ENCODE data around the gene BRAF.

The BRAF gene

DNA sequence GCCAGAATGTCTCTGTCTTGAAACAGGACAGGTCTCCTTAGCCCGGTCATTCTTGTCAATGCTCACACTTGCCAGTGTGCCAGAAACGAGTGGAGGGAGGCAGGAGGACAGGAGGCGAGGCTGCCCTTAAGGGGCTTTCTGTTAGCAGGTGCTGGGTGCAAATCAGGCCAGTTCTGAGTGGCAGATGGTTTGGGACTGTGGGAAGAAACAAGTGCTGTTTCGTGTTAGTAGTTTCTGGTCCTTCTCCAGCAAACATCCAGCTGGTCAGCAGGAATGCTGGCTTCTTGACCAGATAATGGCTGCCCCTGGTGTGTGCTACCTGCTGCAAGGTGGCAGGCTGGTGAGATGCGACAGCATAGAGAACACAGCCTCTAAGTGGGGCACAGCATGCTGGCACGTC, 236.4 kb downstream of the BRAF start:
- Histone ChIP-seq H3K9ac (ENCODE audit: low read depth in 1 of 2, low read length in 2 of 2) (no peak overlapping the region), H3K4me3 (ENCODE audit: low read length in 2 of 2) (no peak overlapping the region), H3K4me1 (ENCODE audit: control insufficient read depth in 2 of 2, insufficient read depth in 2 of 2, low read length in 2 of 2) (no peaks in the 10 kb centered on the region), H3K27me3 (ENCODE audit: control insufficient read depth in 2 of 2, insufficient read depth in 2 of 2, low read length in 2 of 2) (no peaks in the 10 kb centered on the region), H3K36me3 (ENCODE audit: control insufficient read depth in 2 of 2, insufficient read depth in 2 of 2, low read length in 2 of 2) (peaks cover 24 to 32% of the 10 kb centered on the region in 2 donors), H3K9me3 (ENCODE audit: control insufficient read depth in 2 of 2, low read length in 2 of 2) (no peaks in the 10 kb centered on the region), H3K27ac (ENCODE audit: low read depth in 2 of 2, low read length in 2 of 2) (no peak overlapping the region)

DNA sequence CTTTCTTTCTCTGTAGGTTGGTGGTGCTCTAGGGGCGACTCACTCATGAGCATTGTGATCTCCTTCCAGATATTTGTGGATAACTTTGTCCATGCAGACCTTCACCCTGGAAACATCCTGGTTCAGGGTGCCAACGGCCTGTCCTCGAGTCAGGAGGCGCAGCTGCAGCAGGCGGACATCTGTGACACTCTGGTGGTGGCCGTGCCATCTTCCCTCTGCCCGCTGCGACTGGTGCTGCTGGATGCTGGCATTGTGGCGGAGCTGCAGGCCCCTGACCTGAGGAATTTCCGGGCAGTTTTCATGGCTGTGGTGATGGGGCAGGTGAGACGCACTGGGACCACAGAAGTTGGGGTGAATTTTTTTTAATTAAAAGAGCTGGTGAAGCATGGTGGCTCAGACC, 237.8 kb downstream of the BRAF start:
- Histone ChIP-seq H3K9ac (ENCODE audit: low read depth in 1 of 2, low read length in 2 of 2) (no peak overlapping the region), H3K4me3 (ENCODE audit: low read length in 2 of 2) (no peak overlapping the region), H3K27ac (ENCODE audit: low read depth in 2 of 2, low read length in 2 of 2) (no peak overlapping the region), H3K36me3 (ENCODE audit: control insufficient read depth in 2 of 2, insufficient read depth in 2 of 2, low read length in 2 of 2) (peaks cover 29 to 34% of the 10 kb centered on the region in 2 donors), H3K27me3 (ENCODE audit: control insufficient read depth in 2 of 2, insufficient read depth in 2 of 2, low read length in 2 of 2) (no peaks in the 10 kb centered on the region), H3K4me1 (ENCODE audit: control insufficient read depth in 2 of 2, insufficient read depth in 2 of 2, low read length in 2 of 2) (no peaks in the 10 kb centered on the region), H3K9me3 (ENCODE audit: control insufficient read depth in 2 of 2, low read length in 2 of 2) (no peaks in the 10 kb centered on the region)

DNA sequence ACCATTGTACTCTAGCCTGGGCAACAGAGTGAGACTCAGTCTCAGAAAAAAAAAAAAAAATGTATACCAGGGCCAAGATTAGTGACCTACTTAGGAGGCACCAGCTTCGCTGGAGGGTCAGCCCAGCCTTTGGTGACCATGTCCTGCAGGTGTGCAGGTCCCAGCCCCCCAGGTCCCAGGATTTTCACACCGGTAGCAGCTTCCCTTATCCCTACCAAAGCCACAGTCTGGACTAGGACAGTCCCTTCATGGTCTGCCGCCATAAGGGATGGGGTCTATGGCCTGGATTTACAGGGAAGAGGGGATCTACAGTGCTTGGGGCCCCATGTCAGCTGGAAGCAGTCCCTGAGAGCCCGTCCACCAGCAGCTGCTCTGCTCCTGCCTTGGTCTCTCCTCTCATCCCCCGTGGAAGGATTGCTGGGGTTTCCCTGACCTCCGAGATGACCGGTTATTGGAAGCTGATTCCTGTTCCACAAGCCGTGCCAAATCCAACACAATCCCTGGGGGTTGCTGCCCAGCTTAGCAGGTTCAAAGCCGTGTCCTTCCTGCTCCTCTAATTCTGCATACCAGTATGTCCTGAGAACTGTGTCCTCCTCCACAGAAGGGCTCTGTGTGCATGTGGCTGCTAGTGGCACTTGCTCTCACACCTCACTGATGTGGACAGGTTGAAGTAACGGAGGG, 239.2 kb downstream of the BRAF start:
- Histone ChIP-seq H3K9me3 (ENCODE audit: control insufficient read depth in 2 of 2, low read length in 2 of 2) (no peaks in the 10 kb centered on the region), H3K27me3 (ENCODE audit: control insufficient read depth in 2 of 2, insufficient read depth in 2 of 2, low read length in 2 of 2) (no peaks in the 10 kb centered on the region), H3K36me3 (ENCODE audit: control insufficient read depth in 2 of 2, insufficient read depth in 2 of 2, low read length in 2 of 2) (peaks cover 30 to 42% of the 10 kb centered on the region in 2 donors), H3K4me1 (ENCODE audit: control insufficient read depth in 2 of 2, insufficient read depth in 2 of 2, low read length in 2 of 2) (no peaks in the 10 kb centered on the region), H3K9ac (ENCODE audit: low read depth in 1 of 2, low read length in 2 of 2) (no peak overlapping the region), H3K4me3 (ENCODE audit: low read length in 2 of 2) (no peak overlapping the region), H3K27ac (ENCODE audit: low read depth in 2 of 2, low read length in 2 of 2) (no peak overlapping the region)

DNA sequence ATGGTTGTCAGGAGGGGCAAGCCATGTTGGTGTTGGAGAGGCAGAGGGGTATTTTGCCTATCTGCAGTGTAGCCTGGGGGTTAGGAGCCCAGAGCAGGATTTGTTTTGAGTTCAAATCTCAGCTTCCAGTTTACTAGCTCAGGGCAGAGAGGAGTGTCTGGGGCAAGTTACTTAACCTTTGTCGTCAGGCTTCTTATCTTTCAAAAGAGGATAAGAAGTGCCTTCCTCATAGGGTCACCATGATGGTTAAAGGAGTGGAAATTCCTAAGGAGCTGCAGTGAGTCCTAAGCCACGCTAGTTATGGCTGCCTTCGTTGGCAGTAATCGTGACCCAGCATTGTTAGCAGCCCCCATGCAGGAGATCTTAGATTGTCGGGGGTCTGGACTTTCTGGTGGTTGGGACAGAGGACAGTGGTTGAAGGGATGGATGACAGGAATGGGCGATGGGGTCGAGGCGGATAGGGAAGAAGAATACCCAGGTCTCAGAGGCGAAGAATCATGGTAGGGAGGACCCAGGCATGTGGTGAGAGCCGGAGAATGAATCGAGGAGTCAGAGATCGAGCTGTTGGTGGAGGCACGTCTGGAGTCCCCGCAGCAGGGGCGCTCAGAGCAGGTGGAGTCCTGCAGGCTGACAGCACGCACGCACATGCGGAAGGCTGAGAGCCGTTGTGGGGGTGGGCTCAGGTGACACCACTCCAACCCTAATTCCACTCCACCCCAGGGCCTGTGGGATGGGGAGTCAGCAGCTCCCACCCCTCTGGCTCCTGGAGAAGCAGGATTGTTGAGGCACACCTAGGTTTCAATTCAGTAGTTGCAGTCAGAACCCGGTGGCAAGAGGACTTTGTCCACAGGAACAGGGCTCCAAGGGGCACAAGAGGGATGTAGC, 240.4 kb downstream of the BRAF start:
- H3K4me1 ChIP-seq (ENCODE audit: control insufficient read depth in 2 of 2, insufficient read depth in 2 of 2, low read length in 2 of 2): no peaks in the 10 kb centered on the region
- H3K4me3 ChIP-seq (ENCODE audit: low read length in 2 of 2): no peak overlapping the region
- H3K9me3 ChIP-seq (ENCODE audit: control insufficient read depth in 2 of 2, low read length in 2 of 2): no peaks in the 10 kb centered on the region
- H3K27ac ChIP-seq (ENCODE audit: low read depth in 2 of 2, low read length in 2 of 2): no peak overlapping the region
- no peak overlapping the region for H3K9ac ChIP-seq (ENCODE audit: low read depth in 1 of 2, low read length in 2 of 2)
- no peaks in the 10 kb centered on the region for H3K27me3 ChIP-seq (ENCODE audit: control insufficient read depth in 2 of 2, insufficient read depth in 2 of 2, low read length in 2 of 2)
- peaks cover 23 to 39% of the 10 kb centered on the region in 2 donors for H3K36me3 ChIP-seq (ENCODE audit: control insufficient read depth in 2 of 2, insufficient read depth in 2 of 2, low read length in 2 of 2)

DNA sequence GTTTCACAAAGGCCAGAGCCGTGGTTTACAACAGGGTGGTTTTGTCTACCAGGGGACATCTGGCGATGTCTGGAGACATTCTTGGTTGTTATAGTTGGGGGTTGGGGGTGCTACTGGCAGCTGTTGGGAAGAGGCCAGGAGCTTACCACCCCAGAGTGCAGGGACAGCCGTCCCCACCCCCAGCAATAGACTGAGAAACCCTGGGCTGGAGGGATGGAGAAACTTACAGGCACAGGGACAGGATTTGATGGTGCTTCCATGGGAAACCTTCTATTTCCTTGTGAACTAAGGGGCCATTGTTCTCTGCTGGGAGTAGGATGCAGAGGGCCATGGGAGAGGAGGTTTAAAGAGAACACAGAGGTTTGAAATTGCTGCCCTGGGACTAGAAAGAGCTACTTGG, 241.1 kb downstream of the BRAF start:
- Histone ChIP-seq H3K36me3 (ENCODE audit: control insufficient read depth in 2 of 2, insufficient read depth in 2 of 2, low read length in 2 of 2) (peaks cover 28 to 43% of the 10 kb centered on the region in 2 donors), H3K9me3 (ENCODE audit: control insufficient read depth in 2 of 2, low read length in 2 of 2) (no peaks in the 10 kb centered on the region)

DNA sequence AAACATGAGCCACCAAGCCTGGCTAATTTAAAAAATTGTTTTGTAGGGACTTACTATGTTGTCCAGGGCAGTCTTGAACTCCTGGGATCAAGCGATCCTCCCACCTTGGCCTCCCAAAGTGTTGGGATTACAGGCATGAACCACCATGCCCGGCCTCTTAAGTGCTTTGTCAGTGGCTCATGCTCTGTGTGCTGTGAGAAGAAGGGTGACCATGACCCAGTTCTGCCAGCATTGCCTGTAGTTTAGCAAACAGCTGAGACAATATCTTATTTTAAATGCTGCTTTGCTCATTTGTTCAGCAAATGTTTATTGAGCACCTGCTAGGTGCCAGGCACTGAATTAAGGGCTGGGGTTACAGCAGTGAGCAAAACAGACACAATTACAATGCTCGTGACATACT, 243.0 kb downstream of the BRAF start:
- peaks cover 27 to 41% of the 10 kb centered on the region in 2 donors for H3K36me3 ChIP-seq (ENCODE audit: control insufficient read depth in 2 of 2, insufficient read depth in 2 of 2, low read length in 2 of 2)
- H3K9ac ChIP-seq (ENCODE audit: low read depth in 1 of 2, low read length in 2 of 2): no peak overlapping the region
- no peak overlapping the region for H3K4me3 ChIP-seq (ENCODE audit: low read length in 2 of 2)
- no peaks in the 10 kb centered on the region for H3K27me3 ChIP-seq (ENCODE audit: control insufficient read depth in 2 of 2, insufficient read depth in 2 of 2, low read length in 2 of 2)
- H3K27ac ChIP-seq (ENCODE audit: low read depth in 2 of 2, low read length in 2 of 2): no peak overlapping the region
- no peaks in the 10 kb centered on the region for H3K9me3 ChIP-seq (ENCODE audit: control insufficient read depth in 2 of 2, low read length in 2 of 2)
- H3K4me1 ChIP-seq (ENCODE audit: control insufficient read depth in 2 of 2, insufficient read depth in 2 of 2, low read length in 2 of 2): no peaks in the 10 kb centered on the region

More for the DNA sequence above, 241.1 kb downstream of the BRAF start:
- H3K27ac ChIP-seq (ENCODE audit: low read depth in 2 of 2, low read length in 2 of 2): no peak overlapping the region
- H3K4me1 ChIP-seq (ENCODE audit: control insufficient read depth in 2 of 2, insufficient read depth in 2 of 2, low read length in 2 of 2): no peaks in the 10 kb centered on the region
- no peak overlapping the region for H3K9ac ChIP-seq (ENCODE audit: low read depth in 1 of 2, low read length in 2 of 2)
- H3K4me3 ChIP-seq (ENCODE audit: low read length in 2 of 2): no peak overlapping the region
- no peaks in the 10 kb centered on the region for H3K27me3 ChIP-seq (ENCODE audit: control insufficient read depth in 2 of 2, insufficient read depth in 2 of 2, low read length in 2 of 2)

DNA sequence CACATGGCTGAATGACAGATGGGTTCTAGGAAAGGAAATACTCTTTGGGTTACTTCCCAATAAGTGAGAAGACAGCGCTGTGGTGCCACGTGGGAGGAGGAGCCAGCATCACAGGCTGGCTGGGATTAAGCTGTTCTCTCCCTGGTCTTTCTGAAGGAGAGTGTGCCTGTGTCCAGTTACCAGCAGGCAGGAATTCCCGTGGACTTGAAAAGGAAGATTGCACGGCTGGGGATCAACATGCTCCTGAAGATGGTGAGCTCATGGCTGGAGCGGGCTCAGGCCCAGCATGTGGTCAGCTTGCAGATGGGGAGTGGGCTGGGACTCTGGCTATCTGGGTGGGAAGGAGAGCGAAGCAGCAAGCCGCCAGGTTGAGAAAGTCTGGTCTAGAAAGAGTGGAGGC, 243.8 kb downstream of the BRAF start:
- Histone ChIP-seq H3K9ac (ENCODE audit: low read depth in 1 of 2, low read length in 2 of 2) (no peak overlapping the region), H3K4me1 (ENCODE audit: control insufficient read depth in 2 of 2, insufficient read depth in 2 of 2, low read length in 2 of 2) (peaks cover 0 to 1% of the 10 kb centered on the region in 2 donors), H3K9me3 (ENCODE audit: control insufficient read depth in 2 of 2, low read length in 2 of 2) (no peaks in the 10 kb centered on the region), H3K4me3 (ENCODE audit: low read length in 2 of 2) (no peak overlapping the region), H3K36me3 (ENCODE audit: control insufficient read depth in 2 of 2, insufficient read depth in 2 of 2, low read length in 2 of 2) (peaks cover 27 to 40% of the 10 kb centered on the region in 2 donors), H3K27ac (ENCODE audit: low read depth in 2 of 2, low read length in 2 of 2) (no peak overlapping the region), H3K27me3 (ENCODE audit: control insufficient read depth in 2 of 2, insufficient read depth in 2 of 2, low read length in 2 of 2) (no peaks in the 10 kb centered on the region)

DNA sequence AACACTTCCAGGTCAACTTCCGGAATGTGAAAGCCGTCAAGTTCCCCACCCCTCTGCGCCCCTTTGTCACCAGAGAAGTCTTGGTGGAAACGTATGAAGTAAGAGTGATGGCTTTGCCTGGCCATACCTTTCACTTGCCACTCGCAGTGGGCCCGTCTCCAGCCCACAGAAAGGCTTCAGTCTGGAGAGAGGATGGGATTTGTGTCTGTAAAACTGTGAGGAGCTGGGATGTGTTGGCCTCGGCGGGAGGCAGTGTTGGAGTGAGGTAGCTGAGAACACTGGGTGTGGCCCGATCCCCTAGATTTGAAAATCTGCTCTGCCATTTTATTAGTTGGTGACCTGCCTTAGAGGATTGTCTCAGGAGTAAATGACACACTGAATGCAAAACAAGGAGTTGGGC, 245.5 kb downstream of the BRAF start:
- H3K27me3 ChIP-seq (ENCODE audit: control insufficient read depth in 2 of 2, insufficient read depth in 2 of 2, low read length in 2 of 2): no peaks in the 10 kb centered on the region
- peaks cover 11 to 17% of the 10 kb centered on the region in 2 donors for H3K4me1 ChIP-seq (ENCODE audit: control insufficient read depth in 2 of 2, insufficient read depth in 2 of 2, low read length in 2 of 2)

DNA sequence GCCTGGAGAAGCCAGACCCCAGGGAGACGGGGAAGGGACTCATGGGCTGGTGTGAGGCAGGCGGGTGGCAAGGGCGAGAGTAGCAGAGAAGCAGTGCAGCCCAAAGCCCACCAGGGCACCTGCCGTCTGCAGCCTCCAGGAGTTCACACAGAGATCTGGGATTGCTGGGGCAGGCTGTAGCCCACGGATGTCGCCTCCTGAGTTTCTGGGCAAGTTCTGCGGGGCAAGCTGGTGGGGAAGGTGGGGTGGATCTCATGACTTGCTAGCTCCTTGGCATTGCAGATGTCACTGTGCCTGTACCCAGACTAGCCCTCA, 246.0 kb downstream of the BRAF start:
- Histone ChIP-seq H3K36me3 (ENCODE audit: control insufficient read depth in 2 of 2, insufficient read depth in 2 of 2, low read length in 2 of 2) (peaks cover 25 to 33% of the 10 kb centered on the region in 2 donors), H3K4me1 (ENCODE audit: control insufficient read depth in 2 of 2, insufficient read depth in 2 of 2, low read length in 2 of 2) (peaks cover 13 to 22% of the 10 kb centered on the region in 2 donors), H3K9me3 (ENCODE audit: control insufficient read depth in 2 of 2, low read length in 2 of 2) (no peaks in the 10 kb centered on the region), H3K4me3 (ENCODE audit: low read length in 2 of 2) (no peak overlapping the region), H3K27ac (ENCODE audit: low read depth in 2 of 2, low read length in 2 of 2) (no peak overlapping the region), H3K9ac (ENCODE audit: low read depth in 1 of 2, low read length in 2 of 2) (no peak overlapping the region), H3K27me3 (ENCODE audit: control insufficient read depth in 2 of 2, insufficient read depth in 2 of 2, low read length in 2 of 2) (no peaks in the 10 kb centered on the region)

More for the DNA sequence above, 245.5 kb downstream of the BRAF start:
- Histone ChIP-seq H3K4me3 (ENCODE audit: low read length in 2 of 2) (no peak overlapping the region), H3K27ac (ENCODE audit: low read depth in 2 of 2, low read length in 2 of 2) (no peak overlapping the region), H3K9ac (ENCODE audit: low read depth in 1 of 2, low read length in 2 of 2) (no peak overlapping the region), H3K36me3 (ENCODE audit: control insufficient read depth in 2 of 2, insufficient read depth in 2 of 2, low read length in 2 of 2) (peaks cover 25 to 37% of the 10 kb centered on the region in 2 donors), H3K9me3 (ENCODE audit: control insufficient read depth in 2 of 2, low read length in 2 of 2) (no peaks in the 10 kb centered on the region)

DNA sequence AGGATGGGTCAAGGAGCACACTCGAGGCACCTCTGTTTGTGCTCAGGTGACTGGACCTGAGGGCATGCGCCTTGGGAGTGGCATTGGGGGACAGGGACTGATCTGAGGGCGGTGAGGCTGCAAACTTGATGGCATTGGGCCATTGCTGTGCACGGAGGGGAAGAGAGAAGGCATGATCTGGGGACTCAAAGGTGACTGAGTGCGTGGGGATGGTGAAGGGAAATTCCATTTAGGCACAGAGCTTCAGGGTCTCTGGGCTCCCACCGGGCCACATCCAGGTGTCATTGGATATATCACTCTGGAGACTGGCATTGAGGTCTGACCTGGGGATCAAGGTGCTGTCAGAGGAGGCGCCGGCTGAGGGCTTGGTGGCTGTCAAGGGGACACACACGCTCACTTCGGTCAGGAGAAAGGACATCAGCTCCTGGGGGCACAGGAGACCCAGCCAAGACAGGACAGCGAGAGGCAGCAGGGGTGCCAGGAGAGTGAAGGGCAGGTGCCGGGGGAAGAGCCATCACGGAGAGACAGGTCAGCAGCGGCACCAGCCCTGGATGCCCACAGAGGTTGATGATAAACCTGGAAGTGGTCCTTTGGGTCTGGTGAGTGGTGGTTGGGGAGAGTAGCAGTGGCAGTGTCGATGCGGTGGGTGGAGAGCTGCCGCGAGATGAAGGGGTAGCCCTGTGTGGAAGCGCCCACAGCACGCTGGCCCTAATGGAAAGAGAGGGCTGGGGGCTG, 246.5 kb downstream of the BRAF start:
- H3K9me3 ChIP-seq (ENCODE audit: control insufficient read depth in 2 of 2, low read length in 2 of 2): no peaks in the 10 kb centered on the region
- H3K4me3 ChIP-seq (ENCODE audit: low read length in 2 of 2): no peak overlapping the region
- H3K9ac ChIP-seq (ENCODE audit: low read depth in 1 of 2, low read length in 2 of 2): no peak overlapping the region
- peaks cover 16 to 23% of the 10 kb centered on the region in 2 donors for H3K4me1 ChIP-seq (ENCODE audit: control insufficient read depth in 2 of 2, insufficient read depth in 2 of 2, low read length in 2 of 2)
- H3K36me3 ChIP-seq (ENCODE audit: control insufficient read depth in 2 of 2, insufficient read depth in 2 of 2, low read length in 2 of 2): peaks cover 23 to 29% of the 10 kb centered on the region in 2 donors
- no peaks in the 10 kb centered on the region for H3K27me3 ChIP-seq (ENCODE audit: control insufficient read depth in 2 of 2, insufficient read depth in 2 of 2, low read length in 2 of 2)
- no peak overlapping the region for H3K27ac ChIP-seq (ENCODE audit: low read depth in 2 of 2, low read length in 2 of 2)
